HCT116 (cell line): ENCODE data around the gene SCGB1C2. TPM values are rescaled to one million over a fixed set of nuclear protein-coding genes. Genes with fewer than 3 reads are reported as not detected.

ENCODE experiments used
- ATAC-seq: fragments of 200-7000 bp; cut with Tn5 transposase; 2 replicates; pipeline ENCODE4 v1.9.1; 2020; ENCODE audit warnings: mild to moderate bottlenecking, moderate library complexity
- BruUV-seq: library from RNA; stranded (reverse); fragments of 400-500 nt; replicated peaks from 2 replicates; lab custom pipeline; 2021; lab: Mats Ljungman, UMichigan
- CTCF ChIA-PET: fragments of 300-600 bp; sonication (Branson Sonifier 250); formaldehyde crosslinking; loops from one replicate; lab custom pipeline; 2021; ENCODE audit warnings: antibody characterized with exemption; lab: Charles Lee
- POLR2A ChIA-PET: fragments of 300-600, 350-600 bp; sonication (Branson Sonifier 250); formaldehyde crosslinking; loops from one replicate; lab custom pipeline; 2021; ENCODE audit warnings: antibody characterized with exemption; lab: Charles Lee
- RAD21 ChIA-PET, 2 experiments: fragments of 300-600 bp; sonication (Branson Sonifier 250); formaldehyde crosslinking; loops; one replicate each; lab custom pipeline; 2023; ENCODE audit warnings: low total read pairs in 2 of 2; ENCODE audit not compliant: uncharacterized antibody in 2 of 2, unreplicated experiment in 2 of 2, low non-redundant PET in 1 of 2; lab: Charles Lee
- DNase-seq: peaks from one replicate; pipeline ENCODE4 v3.0.0-alpha.2; 2010; ENCODE audit warnings: low read depth, low spot score
- H2AFZ ChIP-seq: fragments of 200-600 bp; shearing (Covaris generic), sonication (generic); 2 replicates; pipeline ENCODE4 v1.6.1; 2017; ENCODE audit warnings: low read depth, mixed run types, mixed read lengths, antibody characterized with exemption, low read length; ENCODE audit not compliant: poor library complexity, severe bottlenecking
- H3K27ac ChIP-seq: 2 replicates; pipeline ENCODE4 v1.5.1; 2012; ENCODE audit warnings: low read depth, low read length
- H3K27me3 ChIP-seq: fragments of 200-600 bp; sonication (generic); 2 replicates; pipeline ENCODE4 v1.6.1; 2016; ENCODE audit warnings: mixed run types, low read length, mixed read lengths; ENCODE audit not compliant: insufficient read depth
- H3K36me3 ChIP-seq, 2 experiments: fragments of 200-500 bp in 1 of 2; fragments of 200-600 bp in 1 of 2; sonication (Bioruptor generic) in 1 of 2; sonication (generic) in 1 of 2; 2 replicates each; pipeline versions ENCODE4 v1.5.1 to v1.6.1; 2014 to 2016; ENCODE audit warnings: low read length in 2 of 2, inconsistent platforms in 1 of 2, mixed read lengths in 1 of 2, mixed run types in 1 of 2; ENCODE audit not compliant: insufficient read depth in 2 of 2, control insufficient read depth in 1 of 2
- H3K4me1 ChIP-seq, 2 experiments: fragments of 200-600 bp in 1 of 2; sonication (generic) in 1 of 2; 2 replicates each; pipeline versions ENCODE4 v1.5.1 to v1.6.1; 2012 to 2017; ENCODE audit warnings: low read length in 2 of 2, inconsistent platforms in 1 of 2, mild to moderate bottlenecking in 1 of 2, mixed read lengths in 1 of 2, mixed run types in 1 of 2, moderate library complexity in 1 of 2; ENCODE audit not compliant: insufficient read depth in 2 of 2, control insufficient read depth in 1 of 2
- H3K4me2 ChIP-seq: fragments of 200-600 bp; sonication (generic); 2 replicates; pipeline ENCODE4 v1.6.1; 2017; ENCODE audit warnings: mixed run types, low read length, mixed read lengths
- H3K4me3 ChIP-seq, 2 experiments: fragments of 200-600 bp in 1 of 2; sonication (generic) in 1 of 2; replicated peaks in 1 of 2; 2 replicates each; pipeline ENCODE4 v1.5.1; 2011 to 2016; ENCODE audit warnings: low read length in 2 of 2, control low read depth in 1 of 2, low read depth in 1 of 2, mild to moderate bottlenecking in 1 of 2, mixed read lengths in 1 of 2, mixed run types in 1 of 2
- H3K79me2 ChIP-seq: fragments of 200-600 bp; sonication (generic); 2 replicates; pipeline ENCODE4 v1.6.1; 2017; ENCODE audit warnings: mild to moderate bottlenecking, mixed run types, low read length, moderate library complexity, mixed read lengths; ENCODE audit not compliant: insufficient read depth
- H3K9ac ChIP-seq: fragments of 200-600 bp; sonication (generic); 2 replicates; pipeline ENCODE4 v1.6.1; 2016; ENCODE audit warnings: low read length, mixed read lengths
- H3K9me2 ChIP-seq: fragments of 200-600 bp; sonication (generic), shearing (Covaris generic); 2 replicates; pipeline ENCODE4 v1.6.1; 2017; ENCODE audit warnings: mixed run types, mild to moderate bottlenecking, moderate library complexity; ENCODE audit not compliant: insufficient read depth
- H3K9me3 ChIP-seq, 2 experiments: fragments of 200-500 bp in 1 of 2; fragments of 200-600 bp in 1 of 2; sonication (Bioruptor generic) in 1 of 2; sonication (generic) in 1 of 2; 2 replicates each; pipeline ENCODE4 v1.6.1; 2014 to 2017; ENCODE audit warnings: low read length in 2 of 2, mixed read lengths in 2 of 2, inconsistent platforms in 1 of 2, low read depth in 1 of 2, mild to moderate bottlenecking in 1 of 2, mixed run types in 1 of 2, moderate library complexity in 1 of 2; ENCODE audit not compliant: control insufficient read depth in 1 of 2, insufficient read depth in 1 of 2
- H4K20me1 ChIP-seq: fragments of 200-600 bp; sonication (generic), shearing (Covaris generic); 2 replicates; pipeline ENCODE4 v1.6.1; 2017; ENCODE audit warnings: mixed run types, mild to moderate bottlenecking, moderate library complexity; ENCODE audit not compliant: insufficient read depth
- ELF1 ChIP-seq: IDR thresholded peaks from 2 replicates; pipeline ENCODE4 v1.6.1; 2012; ENCODE audit warnings: low read depth, borderline replicate concordance
- JUND ChIP-seq: IDR thresholded peaks from 2 replicates; pipeline ENCODE4 v1.6.1; 2012
- TCF7L2 ChIP-seq: IDR thresholded peaks from 2 replicates; pipeline ENCODE4 v1.7.0; 2011; ENCODE audit warnings: borderline replicate concordance, inconsistent platforms; ENCODE audit not compliant: insufficient read depth, insufficient read length; ENCODE audit errors: extremely low read depth
- intact Hi-C: fragments of 100-400 bp; cut with micrococcal nuclease; formaldehyde crosslinking; loops from 2 replicates; pipeline ENCODE4 v1.10.0; 2022
- total RNA-seq: library from RNA; stranded (reverse); gene quantifications from one replicate; pipeline ENCODE4 v1.2.1, GENCODE V29; 2021; ENCODE audit not compliant: unreplicated experiment
- TF ChIP-seq, protein P1 (sequence below): IDR thresholded peaks from 2 replicates; pipeline ENCODE4 v1.6.1; 2012

The SCGB1C2 gene
- total RNA-seq, 1 experiment from 2014 or later = not detected

DNA sequence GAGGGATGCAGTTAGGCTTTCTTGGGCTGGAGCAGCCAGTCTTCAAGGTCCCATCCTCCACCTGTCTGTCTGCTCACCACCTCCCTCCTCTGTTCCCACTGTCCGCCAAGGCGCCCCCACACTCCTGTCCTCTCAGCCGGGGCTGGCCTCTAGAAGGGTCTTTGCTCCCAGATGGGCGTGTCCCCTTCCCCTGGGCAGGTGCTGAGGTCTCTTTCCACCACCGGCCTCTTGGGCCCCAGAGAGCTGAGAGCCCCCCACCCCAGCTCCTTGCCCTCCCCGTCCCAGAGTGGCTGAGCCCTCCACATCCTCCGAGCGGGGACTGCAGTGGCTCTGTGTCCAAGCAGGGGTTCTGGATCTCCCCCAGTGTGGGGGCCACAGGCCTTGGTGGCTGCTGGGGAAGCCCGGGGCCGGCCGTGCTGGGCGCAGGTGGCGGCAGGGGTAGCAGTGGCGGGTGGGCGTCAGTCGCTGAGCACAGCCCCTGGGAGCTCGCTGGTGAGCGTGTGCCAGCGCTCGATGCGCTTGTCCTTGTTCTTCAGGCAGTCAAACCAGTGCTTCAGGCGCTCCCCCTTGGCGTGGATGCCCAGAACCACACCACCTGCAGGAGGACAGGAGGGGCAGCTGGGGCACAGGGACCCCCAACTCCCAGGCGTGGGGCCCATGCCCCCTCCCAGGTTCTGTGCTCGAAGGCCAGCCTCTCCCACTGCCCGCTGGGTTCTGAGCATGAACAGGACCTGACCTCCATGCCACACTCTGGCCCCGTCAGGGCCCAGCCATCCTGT lies 9.8 kb downstream of the SCGB1C2 start:
- Histone ChIP-seq H3K4me1 (peaks cover 2 to 5% of the 10 kb centered on the region in 2 experiments; a peak in 1 of 4 replicates), H3K9me2 (no peaks in the 10 kb centered on the region), H3K4me2 (no peak overlapping the region), H4K20me1 (no peaks in the 10 kb centered on the region), H3K36me3 (no peaks in the 10 kb centered on the region), H3K9ac (no peak overlapping the region), H3K27ac (no peak overlapping the region), H3K27me3 (no peaks in the 10 kb centered on the region)
- no peak for DNase-seq
- no peak for ATAC-seq
- TF ChIP-seq ELF1 = no peak
- TF ChIP-seq, protein P1, sequence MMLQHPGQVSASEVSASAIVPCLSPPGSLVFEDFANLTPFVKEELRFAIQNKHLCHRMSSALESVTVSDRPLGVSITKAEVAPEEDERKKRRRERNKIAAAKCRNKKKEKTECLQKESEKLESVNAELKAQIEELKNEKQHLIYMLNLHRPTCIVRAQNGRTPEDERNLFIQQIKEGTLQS = no peak
- TF ChIP-seq, all 23 proteins: peak for 0
- Histone ChIP-seq H3K9me3 (no peaks in the 10 kb centered on the region), H2AFZ (no peak overlapping the region), H3K79me2 (no peaks in the 10 kb centered on the region), H3K4me3 (no peak overlapping the region)
- intact Hi-C loops = no loop called here
- POLR2A ChIA-PET = no interaction called here
- BruUV-seq = no TSS peak
- RAD21 ChIA-PET = no interaction called here
- CTCF ChIA-PET = no interaction called here

DNA sequence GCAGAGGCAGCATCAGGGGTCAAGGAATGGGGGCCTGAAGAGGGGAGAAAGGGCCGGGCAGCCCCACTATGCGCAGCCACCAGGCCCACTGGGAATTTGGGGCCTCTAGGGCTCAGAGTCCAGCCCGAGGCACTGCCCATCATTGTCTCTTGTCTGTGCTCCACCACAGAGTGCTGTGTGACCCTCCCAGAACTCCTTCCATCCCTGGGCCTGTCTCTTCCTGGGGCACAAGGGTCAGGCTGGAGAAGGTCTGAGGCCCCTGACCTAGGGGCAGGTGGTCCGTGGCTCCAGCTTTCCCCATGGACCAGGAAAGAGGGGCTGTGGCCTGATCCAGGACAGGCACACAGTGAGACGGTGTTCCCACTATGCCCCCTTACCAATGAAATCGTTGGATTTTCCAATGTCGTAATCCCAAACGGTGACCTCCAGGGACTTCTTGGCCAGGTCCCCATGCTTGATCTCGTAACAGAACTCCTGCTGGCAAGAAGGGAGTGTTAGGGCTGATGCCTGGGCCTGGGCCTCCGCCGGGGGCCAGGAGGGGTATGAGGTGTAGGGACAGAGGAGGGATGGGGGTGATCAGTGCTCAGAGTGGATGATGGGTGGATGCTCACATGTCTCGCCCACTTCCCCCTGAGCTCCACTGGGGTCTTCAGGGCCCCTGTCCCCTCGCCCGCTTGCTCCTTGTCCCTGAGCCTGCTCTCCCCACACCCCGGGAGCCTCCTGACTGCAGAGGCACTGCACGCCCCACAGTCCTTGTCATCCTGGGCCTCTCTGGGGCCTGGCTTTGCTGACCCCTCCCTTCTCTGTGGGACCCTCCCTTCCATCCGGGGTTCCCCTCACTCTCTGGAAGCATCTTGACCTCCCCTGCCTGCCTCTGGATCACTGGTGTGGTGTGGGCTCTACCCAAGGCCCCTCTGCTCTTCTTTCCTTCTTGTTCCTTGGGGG lies 10.7 kb downstream of the SCGB1C2 start:
- H3K4me2 ChIP-seq = no peak overlapping the region
- no peaks in the 10 kb centered on the region for H3K79me2 ChIP-seq
- CTCF ChIA-PET = no interaction called here
- peaks cover 2 to 5% of the 10 kb centered on the region in 2 experiments; a peak in 1 of 4 replicates for H3K4me1 ChIP-seq
- no peaks in the 10 kb centered on the region for H4K20me1 ChIP-seq
- no peaks in the 10 kb centered on the region for H3K27me3 ChIP-seq
- no peaks in the 10 kb centered on the region; a peak in 1 of 4 replicates for H3K36me3 ChIP-seq
- H3K9ac ChIP-seq = no peak overlapping the region
- TF ChIP-seq JUND = no peak
- no peak for TF ChIP-seq ELF1
- TF ChIP-seq, protein P1 = no peak
- no peak for TF ChIP-seq TCF7L2
- no peaks in the 10 kb centered on the region for H3K9me2 ChIP-seq
- POLR2A ChIA-PET = no interaction called here
- H3K27ac ChIP-seq = no peak overlapping the region
- no TSS peak for BruUV-seq
- no peak for ATAC-seq
- intact Hi-C loops = no loop called here
- no peak for DNase-seq
- RAD21 ChIA-PET = no interaction called here
- H3K9me3 ChIP-seq = no peaks in the 10 kb centered on the region
- no peak overlapping the region for H2AFZ ChIP-seq
- no peak overlapping the region for H3K4me3 ChIP-seq
